ENCODE data around the gene FBXO3. TPM values are rescaled to one million over a fixed set of nuclear protein-coding genes. Genes with fewer than 3 reads are reported as not detected.

Gene FBXO3
- total and polyA plus RNA-seq, 2 experiments from 2014 or later = 12.5 to 28.4 TPM

GRCh38 chr11:33772870-33773269, 1.4 kb downstream of the FBXO3 start (continued):
- TF ChIP-seq, protein P1, sequence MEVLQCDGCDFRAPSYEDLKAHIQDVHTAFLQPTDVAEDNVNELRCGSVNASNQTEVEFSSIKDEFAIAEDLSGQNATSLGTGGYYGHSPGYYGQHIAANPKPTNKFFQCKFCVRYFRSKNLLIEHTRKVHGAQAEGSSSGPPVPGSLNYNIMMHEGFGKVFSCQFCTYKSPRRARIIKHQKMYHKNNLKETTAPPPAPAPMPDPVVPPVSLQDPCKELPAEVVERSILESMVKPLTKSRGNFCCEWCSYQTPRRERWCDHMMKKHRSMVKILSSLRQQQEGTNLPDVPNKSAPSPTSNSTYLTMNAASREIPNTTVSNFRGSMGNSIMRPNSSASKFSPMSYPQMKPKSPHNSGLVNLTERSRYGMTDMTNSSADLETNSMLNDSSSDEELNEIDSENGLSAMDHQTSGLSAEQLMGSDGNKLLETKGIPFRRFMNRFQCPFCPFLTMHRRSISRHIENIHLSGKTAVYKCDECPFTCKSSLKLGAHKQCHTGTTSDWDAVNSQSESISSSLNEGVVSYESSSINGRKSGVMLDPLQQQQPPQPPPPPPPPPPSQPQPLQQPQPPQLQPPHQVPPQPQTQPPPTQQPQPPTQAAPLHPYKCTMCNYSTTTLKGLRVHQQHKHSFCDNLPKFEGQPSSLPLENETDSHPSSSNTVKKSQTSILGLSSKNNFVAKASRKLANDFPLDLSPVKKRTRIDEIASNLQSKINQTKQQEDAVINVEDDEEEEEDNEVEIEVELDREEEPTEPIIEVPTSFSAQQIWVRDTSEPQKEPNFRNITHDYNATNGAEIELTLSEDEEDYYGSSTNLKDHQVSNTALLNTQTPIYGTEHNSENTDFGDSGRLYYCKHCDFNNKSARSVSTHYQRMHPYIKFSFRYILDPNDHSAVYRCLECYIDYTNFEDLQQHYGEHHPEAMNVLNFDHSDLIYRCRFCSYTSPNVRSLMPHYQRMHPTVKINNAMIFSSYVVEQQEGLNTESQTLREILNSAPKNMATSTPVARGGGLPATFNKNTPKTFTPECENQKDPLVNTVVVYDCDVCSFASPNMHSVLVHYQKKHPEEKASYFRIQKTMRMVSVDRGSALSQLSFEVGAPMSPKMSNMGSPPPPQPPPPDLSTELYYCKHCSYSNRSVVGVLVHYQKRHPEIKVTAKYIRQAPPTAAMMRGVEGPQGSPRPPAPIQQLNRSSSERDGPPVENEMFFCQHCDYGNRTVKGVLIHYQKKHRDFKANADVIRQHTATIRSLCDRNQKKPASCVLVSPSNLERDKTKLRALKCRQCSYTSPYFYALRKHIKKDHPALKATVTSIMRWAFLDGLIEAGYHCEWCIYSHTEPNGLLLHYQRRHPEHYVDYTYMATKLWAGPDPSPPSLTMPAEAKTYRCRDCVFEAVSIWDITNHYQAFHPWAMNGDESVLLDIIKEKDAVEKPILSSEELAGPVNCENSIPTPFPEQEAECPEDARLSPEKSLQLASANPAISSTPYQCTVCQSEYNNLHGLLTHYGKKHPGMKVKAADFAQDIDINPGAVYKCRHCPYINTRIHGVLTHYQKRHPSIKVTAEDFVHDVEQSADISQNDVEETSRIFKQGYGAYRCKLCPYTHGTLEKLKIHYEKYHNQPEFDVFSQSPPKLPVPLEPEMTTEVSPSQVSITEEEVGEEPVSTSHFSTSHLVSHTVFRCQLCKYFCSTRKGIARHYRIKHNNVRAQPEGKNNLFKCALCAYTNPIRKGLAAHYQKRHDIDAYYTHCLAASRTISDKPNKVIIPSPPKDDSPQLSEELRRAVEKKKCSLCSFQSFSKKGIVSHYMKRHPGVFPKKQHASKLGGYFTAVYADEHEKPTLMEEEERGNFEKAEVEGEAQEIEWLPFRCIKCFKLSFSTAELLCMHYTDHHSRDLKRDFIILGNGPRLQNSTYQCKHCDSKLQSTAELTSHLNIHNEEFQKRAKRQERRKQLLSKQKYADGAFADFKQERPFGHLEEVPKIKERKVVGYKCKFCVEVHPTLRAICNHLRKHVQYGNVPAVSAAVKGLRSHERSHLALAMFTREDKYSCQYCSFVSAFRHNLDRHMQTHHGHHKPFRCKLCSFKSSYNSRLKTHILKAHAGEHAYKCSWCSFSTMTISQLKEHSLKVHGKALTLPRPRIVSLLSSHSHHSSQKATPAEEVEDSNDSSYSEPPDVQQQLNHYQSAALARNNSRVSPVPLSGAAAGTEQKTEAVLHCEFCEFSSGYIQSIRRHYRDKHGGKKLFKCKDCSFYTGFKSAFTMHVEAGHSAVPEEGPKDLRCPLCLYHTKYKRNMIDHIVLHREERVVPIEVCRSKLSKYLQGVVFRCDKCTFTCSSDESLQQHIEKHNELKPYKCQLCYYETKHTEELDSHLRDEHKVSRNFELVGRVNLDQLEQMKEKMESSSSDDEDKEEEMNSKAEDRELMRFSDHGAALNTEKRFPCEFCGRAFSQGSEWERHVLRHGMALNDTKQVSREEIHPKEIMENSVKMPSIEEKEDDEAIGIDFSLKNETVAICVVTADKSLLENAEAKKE (CRISPR knock-in tag; IDR thresholded peaks at IDR 0.05) = no peak
- TF ChIP-seq JUNB (IDR thresholded peaks at IDR 0.05; ENCODE audit: unreplicated experiment) = no peak
- TF ChIP-seq EZH2 (IDR thresholded peaks at IDR 0.05; ENCODE audit: low read depth, unreplicated experiment) = no peak
- no peak for TF ChIP-seq CREB1 (CRISPR knock-in tag; IDR thresholded peaks at IDR 0.05; ENCODE audit: low read depth)
- TF ChIP-seq STAT1 (IDR thresholded peaks at IDR 0.05; ENCODE audit: unreplicated experiment) = no peak
- no peak for TF ChIP-seq REST (IDR thresholded peaks at IDR 0.05; ENCODE audit: unreplicated experiment)
- TF ChIP-seq NANOG (IDR thresholded peaks at IDR 0.05; ENCODE audit: borderline replicate concordance) = no peak
